Activated CD8-positive, alpha-beta memory T cell treated with anti-CD3 and anti-CD28 coated beads, Interleukin-2, amount 50 U/mL, for 48 hours (primary cell): ENCODE data around the gene KRT86.
"Not testable (repeated sequence)": the region's sequence is repeated elsewhere in the genome, so short reads cannot be mapped to it uniquely, and the experiment has no call there.

ENCODE experiments used
- DNase-seq: peaks from one replicate; pipeline ENCODE4 v3.0.0-alpha.2; 2020

The KRT86 gene

DNA sequence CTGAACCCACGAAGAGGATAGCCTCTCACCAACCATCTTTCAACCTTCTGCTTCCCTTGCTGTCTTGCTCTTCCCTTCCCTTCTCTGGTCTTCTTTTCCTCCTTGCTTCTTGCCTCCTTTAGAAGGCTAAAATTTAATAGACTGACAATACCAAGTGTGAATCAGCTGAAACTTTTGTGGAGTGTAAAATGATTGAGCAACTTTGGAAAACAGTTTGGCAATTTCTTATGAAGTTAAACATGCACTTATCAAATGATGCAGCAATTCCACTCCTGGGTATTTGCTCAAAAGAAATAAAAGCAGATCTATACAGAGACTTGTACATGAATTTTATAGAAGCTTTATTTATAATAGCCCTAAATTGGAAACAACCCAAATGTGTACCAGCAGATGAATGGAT is 3.3 kb upstream of the KRT86 start:
- DNase-seq, result no peak

DNA sequence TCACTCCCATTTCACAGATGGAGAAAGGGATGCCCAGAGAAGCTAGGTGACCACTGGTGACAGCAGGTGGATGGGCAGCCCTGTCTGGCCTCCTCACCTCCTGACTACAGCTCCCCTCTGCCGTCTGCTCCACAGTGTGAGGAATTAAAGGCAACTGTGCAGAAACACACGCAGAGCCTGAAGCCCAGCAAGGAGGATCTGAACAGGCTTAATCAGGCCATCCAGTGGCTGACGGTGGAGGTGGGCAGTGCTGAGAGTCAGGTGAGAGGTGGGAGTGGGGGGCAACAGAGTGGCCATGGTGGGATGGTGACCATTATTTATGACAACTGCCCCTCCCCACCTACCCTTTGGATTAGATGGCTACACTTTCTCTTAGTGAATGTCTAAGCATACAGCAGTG is 1.2 kb downstream of the KRT86 start:
- DNase-seq, result peak; percentile 35

DNA sequence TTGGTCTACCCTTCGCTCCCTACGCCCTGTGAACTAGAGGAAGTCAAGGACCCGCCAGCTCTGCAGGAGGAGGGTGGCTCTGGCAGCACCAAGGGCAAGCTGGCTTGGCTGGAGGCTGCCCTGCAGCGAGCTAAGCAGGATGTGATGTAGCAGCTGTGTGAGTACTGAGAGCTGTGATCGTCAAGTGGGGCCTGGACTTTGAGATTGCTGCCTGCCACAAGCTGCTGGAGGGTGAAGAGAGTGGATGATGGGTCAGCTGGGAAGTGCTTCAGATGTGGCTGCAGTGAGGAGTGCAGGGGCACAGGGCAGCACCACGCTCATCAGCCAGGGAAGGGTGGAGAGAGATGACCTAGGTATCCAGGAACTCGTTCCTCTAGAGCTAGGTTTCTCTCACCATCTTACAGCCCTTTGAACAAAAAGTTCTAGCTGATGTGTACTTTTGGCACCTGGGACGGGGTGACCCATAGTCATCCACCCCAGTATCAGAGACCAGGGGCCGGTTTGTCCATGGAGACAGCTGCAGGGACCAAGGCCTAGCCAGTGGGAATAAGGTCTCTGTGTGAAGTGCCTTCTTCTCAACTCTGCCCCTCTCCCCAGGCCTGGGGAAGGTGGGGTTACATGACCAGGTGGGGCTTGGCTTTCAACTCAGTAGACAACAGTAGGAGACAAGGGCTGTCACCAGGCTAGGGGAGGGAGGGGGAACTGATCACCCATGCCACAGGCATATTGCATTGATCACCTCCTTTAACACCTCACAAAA is 3.2 kb downstream of the KRT86 start:
- DNase-seq, result peak; percentile 46

DNA sequence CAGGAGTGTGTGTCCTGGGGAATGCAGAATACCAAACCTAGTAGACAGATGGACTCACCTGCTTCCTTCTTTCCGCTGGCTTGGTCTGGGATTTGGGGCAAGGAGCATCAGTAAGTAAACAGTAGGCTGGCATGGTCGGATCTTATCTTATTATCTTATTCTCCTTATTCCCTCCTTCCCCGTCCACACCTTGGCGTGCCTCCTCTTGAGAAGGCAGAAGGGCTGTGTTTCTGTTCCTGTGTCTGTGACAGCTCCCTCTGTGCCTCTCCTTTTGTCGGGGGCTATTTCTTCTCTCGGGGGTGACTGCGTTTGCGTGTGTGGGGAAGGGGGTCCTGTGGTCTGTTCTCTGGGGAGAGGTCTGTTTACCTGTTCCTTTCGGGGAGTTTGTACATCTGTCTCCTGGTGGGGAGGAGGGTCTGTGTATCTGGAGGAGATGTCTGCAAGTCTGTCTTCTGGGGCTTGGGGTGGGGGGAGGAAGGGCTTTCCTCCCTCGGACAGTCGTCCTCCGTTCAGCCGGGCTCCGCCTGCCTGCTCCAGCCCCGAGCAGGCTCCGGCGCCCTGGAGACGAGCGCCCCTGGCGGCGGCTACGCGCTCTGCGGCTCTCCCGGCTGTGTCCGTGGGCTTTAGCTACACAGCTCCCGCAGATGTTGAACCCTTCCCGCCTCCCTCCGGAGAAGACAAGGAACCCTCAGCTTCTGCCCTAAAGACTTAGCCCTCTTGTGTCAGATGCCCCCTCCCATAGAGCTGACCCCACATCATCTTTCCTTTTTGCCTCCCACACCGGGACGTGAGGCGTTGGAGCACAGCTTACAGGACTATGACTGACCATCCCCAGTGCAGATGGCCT is 4.4 kb downstream of the KRT86 start:
- DNase-seq, result peak; percentile 95

DNA sequence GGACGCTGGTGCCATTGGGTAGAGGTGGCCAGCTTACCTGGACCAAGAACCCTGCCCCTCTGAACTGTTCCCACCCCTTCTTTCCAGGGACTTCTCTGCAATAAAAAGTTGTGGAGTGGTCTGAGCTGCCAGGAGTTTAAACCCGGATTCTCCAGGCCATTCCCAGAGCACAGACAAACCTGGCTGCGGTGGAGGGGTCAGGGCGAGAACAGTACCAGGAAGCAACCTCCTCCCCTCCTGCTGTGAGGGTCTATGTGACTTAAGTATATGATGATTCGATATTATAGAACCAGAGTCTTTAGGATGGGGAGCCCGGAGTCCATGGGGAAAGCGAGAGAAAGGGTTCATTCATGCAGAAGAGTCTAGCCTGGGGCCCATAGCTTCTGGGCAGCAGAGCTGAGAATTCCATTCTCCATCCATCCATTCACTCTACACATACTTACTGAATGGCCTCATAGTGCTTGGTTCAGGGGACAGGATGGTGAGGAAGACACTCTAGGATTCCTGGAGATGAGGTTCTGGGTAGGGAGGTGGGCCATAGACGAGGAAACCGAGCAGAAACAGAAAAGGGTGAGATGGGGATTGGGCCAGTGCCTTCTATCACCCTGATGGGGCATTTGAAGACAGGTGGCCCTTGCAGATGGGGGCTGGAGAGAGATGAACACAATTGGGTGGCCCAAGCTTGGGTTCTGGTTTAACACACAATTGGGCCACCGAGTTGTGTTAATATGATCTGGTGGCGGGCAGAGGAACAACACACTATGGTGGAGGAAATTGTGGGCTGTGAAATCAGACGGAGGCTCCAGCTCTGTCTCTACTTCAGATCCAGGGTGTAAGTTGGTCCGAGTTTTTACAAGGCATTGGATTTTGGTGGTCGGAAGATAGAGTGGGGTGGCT is 5.2 kb downstream of the KRT86 start:
- DNase-seq, result no peak

DNA sequence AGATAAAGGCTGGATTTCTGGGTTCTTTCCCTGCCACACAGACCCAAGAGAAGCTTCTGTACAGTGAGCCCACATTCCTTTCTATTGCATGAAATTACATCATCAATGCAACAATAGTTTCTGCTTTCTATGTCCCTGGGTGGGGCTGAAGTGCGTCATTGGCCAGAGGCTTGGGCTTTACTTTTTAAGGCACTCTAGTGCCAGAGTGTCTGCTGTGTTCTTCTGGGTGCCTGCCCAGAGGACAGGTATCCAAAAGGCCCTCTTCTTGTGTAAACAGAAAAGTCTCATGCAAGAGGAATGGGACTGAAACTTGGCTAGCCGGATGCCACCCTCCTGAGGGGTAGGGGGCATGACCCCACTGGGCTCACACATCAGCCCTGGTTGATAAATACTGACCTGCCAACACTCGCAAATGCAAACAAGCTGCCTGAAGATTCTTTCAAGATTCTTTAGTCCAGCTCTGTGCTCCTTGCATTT is 5.9 kb downstream of the KRT86 start:
- no peak for DNase-seq

DNA sequence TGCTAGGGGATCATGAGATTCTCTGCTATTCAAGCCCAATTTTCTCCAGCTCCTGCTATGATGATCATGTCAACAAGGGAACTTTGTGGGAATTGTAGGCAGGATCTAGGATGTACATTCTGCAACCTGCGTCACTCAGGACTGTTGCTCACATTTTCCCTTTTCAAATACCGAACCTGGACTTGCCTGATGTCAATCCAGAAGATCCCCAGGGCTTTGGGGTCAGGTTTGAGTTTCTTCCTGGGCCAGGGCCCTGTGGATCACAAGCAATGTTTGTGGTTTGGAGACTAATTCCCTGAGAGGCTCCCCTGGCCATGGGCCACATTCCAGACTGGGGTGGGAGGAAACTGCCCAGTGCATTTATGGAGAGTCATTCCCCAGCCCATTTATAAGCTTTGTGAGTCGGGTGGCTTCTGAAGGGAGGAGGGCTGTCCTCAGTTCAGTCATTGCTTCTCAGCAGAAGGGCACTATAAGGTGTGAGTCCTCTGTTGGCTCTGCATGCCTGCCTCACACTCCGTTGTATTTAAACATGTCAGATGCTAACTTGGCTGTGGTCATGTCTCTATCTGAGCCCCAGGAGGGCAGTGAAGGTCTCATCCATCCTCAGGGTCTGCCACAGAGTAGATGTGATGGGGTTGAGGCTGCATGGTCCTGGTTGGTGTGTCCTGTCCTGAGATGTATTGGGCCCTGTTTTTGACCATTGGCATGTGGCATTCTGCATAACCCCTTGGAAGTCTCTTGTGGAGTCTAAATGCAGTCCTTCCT is 6.5 kb downstream of the KRT86 start:
- DNase-seq, result no peak

DNA sequence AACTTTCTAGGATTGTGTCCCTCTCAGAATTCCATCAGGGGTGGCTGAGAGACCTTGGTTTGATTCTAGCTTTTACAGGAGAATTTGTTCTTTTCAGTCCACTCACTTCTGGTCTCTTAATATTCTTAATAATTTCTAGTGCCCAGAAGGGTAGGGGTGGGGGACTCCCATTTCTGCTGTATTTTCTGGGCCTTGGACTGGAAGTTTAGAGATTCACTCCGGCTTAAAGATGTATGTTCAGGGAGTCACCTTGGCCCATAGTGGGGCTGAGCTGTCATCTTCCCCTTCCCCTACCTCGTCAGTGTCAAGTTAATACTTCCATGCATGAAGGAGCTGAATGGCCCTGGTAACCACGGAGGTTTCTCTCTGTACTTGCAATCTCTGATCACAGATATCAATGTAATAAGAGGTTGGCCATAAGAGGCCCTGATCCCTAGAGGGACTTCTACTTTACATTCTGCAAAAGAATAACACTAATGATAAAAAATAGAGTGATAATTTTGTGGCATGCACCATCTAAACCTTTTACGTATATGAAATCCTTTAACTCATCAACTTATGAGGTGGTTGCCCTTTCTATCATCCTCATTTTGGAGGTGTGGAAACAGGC is 10.2 kb downstream of the KRT86 start:
- peak; percentile 20 for DNase-seq

DNA sequence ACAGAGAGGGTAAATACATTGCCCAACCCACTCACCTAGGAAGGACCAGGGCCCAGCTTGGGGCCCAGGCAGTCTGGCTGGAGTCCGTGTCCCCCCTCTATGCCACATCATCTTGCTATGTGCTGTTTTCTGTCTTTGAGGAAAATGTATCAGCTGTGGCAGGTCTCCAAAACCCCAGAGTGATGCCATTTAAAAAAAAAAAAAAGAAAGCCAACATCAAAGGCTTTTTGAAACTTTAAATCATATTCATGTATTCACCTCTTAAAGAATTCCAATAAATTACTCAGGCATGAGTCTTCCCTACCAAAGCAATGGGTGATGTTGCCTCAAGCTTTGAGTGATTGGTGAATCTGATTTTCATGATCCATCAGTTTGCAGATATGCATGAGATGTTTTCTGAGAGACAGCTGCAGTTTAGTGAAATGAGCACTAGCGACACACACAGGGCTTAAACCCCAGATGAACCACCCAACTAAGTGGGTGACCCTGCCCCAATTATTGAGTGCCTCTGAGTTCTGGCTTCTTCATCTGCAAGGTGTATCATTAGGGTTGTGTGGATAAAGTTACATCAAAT is 10.8 kb downstream of the KRT86 start:
- no peak for DNase-seq

DNA sequence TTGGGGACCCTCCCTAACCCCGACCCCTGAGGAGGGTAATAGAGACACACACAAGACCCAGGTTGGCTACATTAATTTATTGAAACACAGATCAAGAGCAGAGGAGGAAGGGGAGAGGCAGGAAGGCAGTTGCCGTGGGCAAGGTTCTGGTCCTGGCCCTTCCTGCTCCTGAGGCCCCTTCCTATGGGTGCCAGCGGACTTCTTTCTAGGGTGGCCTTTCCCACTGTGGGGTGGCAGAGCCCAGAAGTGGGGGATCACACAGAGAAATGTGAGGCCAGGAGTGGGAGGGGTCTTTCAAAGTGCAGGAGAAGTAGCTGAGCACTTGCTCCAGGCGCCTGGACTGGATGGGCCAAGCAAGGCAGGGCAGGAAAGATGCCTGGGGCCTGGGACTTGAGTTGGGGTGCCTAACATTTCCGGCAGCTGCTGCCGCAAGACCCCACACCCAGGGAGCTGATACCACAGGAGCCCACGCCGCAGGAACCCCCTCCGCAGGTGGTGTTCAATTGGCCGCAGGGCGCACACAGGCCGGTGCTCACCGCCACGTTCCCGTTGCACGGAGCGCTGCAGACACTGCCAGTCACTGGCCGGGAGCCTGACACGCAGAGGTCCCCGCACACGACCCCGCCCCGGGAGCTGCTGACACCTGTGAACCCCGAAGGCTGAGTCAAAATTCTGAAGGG is 11.5 kb downstream of the KRT86 start:
- DNase-seq, result peak; percentile 32

DNA sequence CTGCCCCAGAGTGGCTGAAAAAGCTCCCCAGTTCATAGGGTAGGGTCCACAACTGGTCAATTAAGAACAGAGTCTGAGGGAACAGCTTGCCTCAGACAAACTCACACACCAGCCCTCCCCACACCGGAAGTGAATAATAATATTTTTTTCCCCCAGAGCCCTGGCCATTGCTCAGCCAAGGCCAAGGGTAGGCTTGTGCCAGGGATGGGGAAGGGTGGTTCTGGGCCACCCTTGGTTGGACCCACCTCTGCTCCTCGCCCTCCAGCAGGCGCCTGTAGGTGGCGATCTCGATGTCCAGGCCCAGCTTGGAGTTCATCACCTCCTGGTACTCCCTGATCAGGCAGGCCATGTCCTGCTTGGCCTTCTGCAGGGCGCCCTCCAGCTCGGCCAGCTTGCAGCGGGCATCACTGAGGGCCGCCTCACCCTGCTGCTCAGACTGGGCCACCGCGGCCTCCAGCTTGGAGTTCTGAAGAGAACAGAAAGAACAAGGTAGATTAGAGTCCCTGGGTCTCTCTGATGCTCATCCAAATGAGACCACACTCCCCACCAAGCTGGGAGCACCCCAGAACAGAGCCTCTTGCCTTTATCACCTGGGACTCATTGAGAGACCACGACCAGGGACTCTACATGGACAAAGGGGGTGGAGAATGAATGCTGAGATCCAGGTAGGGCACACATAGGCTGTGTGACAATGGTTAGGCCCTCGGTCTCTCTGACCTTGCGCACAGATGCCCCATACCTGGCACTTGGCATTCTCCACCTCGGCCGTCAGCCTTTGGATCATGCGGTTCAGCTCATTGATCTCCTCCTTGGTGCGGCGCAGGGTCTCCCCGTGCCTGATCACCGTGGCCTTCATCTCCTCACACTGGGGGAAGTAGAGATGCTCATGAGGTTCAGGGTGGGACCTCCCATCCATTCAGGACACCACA is 12.7 kb downstream of the KRT86 start:
- DNase-seq, result peak; percentile 40

DNA sequence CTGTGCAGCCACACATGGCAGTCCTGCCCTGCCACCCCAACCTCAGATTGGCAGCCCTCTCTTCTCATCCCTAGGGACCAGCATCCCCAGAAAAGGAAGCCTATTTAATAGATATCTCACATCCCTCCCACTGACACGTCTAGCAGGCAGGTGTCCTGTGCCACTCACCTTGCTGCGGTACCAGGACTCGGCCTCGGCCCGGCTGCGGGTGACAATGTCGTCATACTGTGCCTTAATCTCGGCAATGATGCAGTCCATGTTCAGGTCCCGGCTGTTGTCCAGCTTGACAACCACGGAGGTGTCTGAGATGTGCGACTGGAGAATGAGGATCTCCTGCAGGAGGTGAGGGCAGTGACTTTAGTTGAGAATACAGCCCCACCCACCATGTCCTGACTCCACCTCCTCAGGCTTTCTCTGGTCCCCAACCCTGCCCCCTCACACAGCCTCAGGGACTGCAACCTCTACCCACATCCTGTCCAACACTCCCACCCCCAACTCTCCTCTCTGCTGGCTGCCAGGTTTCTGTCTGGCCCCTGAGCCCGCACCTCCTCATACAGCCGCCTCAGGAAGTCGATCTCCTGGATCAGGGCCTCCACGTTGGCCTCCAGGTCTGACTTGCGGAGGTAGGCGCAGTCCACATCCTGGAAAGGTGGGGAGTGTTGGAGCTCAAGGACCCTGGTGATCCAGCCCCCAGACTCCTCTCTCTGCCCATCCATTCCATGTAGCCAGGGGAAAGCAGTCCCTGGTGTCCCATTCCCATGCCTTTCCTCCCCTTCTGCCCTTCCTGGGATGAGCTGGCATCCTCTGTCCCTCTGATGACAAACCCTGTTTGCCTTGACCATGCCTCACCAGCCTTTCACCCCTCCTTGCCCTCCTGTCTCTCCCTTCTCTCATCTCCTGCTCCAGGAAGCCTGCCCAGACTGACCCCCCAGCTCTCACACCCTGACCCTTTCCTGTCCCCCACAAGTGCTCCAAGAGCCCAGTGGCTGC is 13.7 kb downstream of the KRT86 start:
- peak; percentile 44 for DNase-seq

DNA sequence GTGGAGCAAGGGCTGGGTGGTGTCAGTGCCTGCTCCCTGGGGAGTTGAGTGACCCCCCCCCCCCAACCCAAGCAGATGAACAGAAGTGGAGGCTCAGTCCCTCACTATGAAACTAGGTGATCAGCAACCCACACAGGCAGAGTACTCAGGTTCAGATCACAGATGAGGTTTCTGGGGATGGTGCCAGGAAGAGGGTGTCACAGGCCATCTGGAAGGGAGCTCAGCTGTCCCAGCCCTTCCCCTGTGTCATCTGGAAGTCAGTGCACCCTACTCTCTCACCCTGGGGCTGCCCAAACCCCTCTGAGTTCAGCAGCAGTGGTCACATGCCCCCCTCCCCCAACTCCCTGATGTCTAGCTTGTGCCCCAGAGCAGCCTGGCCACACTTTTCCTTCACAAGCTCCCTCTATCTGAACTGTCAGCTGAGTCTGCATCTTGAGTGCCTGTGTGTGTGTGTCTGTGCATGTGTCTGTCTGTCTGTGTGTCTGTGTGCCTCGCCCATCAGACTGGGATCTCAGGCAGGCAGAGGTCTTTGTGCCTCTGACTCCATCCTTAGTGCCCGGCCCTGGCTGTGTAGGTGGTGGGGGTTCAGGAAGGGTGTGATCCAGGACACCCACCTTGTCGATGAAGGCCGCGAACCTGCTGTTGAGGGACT is 16.2 kb downstream of the KRT86 start:
- DNase-seq, result not testable (repeated sequence)

DNA sequence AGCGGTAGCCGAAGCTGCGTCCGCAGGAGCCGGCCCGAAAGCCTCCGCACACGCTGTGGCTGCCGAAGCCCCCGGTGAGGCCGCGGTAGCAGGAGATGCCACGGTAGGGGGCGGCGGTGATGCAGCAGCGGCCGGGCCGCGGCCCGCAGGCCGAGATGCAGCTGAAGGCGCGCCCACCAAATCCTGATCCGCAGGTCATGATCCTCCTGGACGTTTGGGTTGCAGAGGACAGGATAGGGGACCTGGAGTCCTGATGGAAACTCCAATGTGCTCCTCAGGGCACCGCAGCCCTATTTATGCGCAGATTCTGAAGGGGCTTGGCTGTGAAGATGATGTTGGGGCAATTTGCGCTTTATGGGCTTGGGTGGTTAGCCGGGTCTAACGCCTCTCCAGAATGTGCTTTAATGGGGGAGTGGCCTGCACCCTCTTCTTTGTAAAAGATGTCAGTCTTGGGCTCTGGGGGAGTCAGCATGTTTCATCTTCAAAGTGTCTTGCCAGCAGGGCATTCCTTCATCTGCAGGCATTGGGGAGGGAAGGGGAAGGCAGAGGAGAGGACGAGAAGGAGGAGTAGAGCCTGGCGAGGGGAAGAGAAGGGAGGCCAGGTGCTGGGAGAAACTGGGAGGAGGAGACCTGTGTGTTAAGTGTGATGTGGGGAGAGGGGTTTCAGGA is 17.0 kb downstream of the KRT86 start, which contains the start of gene KRT81:
TSS of gene KRT81 (minus strand) at position 268 of the 669 bp plus-strand sequence. CDS start at position 199, 69 bp downstream.
- peak; percentile 25 for DNase-seq

DNA sequence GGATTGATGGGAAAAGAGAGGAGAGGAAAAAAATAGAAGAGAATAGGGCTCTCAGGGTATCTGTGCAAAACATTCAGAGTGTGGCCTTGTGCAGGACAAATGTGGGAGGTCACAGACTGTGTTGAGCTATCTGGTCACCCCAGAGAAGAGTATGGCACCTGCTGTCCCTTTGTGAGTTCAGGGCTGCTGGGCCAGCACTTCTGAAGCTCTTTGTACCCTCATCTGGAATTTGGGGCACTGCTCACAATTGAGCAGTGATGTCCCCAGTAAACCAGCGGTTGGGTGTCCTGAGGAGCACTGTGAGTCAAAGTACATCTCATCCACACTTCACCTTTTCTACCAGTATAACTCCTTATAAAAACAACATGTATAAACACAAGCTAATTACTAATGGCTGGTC is 19.5 kb downstream of the KRT86 start:
- peak; percentile 32 for DNase-seq

DNA sequence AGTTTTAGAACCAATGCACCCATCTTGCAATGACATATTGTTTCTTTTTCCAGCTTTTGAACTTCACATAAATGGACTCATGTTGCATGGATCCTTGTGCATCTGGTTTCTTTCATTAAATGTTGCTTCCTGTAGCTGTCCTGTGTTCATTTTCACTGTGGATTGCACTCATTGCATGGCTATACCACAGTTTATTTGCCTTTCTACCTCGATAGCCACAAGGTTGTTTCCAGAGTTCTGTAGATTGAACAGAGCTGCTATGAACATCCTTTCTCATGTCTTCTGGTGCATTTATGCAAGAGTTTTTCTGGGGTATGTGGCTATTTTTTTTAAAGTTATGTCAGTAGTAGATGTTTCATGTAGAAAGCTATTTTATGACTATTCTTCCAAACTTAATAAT is 20.4 kb downstream of the KRT86 start:
- no peak for DNase-seq

DNA sequence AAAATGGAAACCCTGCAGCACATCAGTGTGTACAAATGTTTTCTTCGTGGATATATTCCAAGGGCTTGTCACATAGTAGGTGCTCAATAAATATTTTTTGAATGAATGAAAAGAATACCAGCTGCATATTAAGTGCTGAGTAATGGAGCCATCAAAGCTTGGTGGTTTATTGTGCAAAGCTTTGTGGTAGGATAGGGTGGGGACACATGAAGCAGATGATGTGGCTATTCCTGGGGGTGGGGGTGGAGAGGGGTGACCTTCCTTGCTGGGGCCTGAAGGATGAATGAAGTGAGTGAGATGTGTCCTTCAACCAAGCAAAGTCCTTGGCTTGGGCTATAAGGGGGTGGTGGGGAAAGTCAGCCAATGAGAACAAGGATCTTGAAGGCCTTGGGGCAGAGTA is 21.2 kb downstream of the KRT86 start:
- no peak for DNase-seq
